ELR (cell line): ENCODE data around the gene CDIPT.

Source experiments
- DNase-seq: peaks from one replicate; pipeline ENCODE4 v3.0.0-alpha.2; 2015; ENCODE audit warnings: low read depth

Gene CDIPT

DNA sequence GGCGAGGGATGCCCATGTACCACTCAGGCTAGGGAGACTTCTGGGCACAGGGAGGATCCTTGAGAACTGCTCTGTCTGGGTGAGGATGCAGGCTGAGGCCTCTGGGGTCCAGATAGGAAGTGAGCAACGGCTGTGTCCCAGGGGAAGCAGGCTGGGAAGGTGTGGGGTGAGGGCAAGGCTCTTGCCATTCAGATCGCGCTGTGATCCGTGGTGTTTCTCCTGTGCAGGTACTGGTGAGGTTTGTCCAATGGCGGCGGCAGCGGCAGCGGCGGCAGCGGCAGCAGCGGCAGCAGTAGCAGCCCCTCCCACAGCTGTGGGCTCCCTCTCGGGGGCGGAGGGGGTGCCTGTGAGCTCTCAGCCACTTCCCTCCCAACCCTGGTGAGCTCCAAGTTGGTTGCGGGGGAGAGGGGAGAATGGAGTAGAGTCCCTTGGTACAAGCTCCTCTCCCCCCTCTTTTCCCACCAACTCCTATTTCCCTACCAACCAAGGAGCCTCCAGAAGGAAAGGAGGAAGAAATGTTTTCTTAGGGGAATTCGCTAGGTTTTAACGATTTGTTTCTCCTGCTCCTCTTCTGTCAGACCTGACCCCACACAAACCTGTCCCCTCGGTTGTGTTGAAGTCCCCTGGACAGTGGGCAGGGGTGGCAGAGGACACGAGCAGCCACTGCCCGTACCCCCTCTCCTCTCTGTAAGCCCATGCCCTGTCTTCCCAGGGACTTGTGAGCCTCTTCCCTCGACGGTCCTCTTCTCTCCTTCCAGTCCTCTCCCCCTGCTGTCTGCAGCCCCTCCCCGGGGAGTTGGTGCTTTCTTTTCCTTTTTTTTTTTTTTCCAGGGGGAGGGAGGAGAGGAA is 53.0 kb downstream of the CDIPT start:
- DNase-seq, result peak; percentile 57

GRCh38 chr16:29809031-29809747 is 53.8 kb downstream of the CDIPT start:
- DNase-seq, result peak; percentile 12
